HepG2 (cell line): ENCODE results near the gene ESYT3. TPM values are rescaled to one million over a fixed set of nuclear protein-coding genes. Genes with fewer than 3 reads are reported as not detected.

Source experiments
- BRD4 ChIP-seq: sonication (generic); formaldehyde crosslinking; IDR thresholded peaks from 2 replicates; pipeline ENCODE4 v1.4.0; 2020; ENCODE audit warnings: missing genetic modification reagents
- HNRNPLL ChIP-seq: fragments of 200-400 bp; formaldehyde crosslinking; IDR thresholded peaks from 2 replicates; pipeline ENCODE4 v1.6.1; 2017; ENCODE audit warnings: mild to moderate bottlenecking, low read depth, low read length; ENCODE audit not compliant: poor library complexity, severe bottlenecking
- MTF2 ChIP-seq: sonication (generic); formaldehyde crosslinking; IDR thresholded peaks from 2 replicates; pipeline ENCODE4 v1.5.0; 2020; ENCODE audit warnings: missing genetic modification reagents, borderline replicate concordance
- MXI1 ChIP-seq: IDR thresholded peaks from 3 replicates; pipeline ENCODE4 v1.6.1; 2012; ENCODE audit warnings: low read depth, low read length, inconsistent platforms, borderline replicate concordance
- PAX8 ChIP-seq: sonication (generic); formaldehyde crosslinking; IDR thresholded peaks from 2 replicates; pipeline ENCODE4 v1.8.0; 2022; ENCODE audit warnings: mild to moderate bottlenecking, missing genetic modification reagents, borderline replicate concordance
- PBX2 ChIP-seq: IDR thresholded peaks from 2 replicates; pipeline ENCODE4 v1.6.1; 2016; ENCODE audit warnings: control low read depth
- PHF5A ChIP-seq: IDR thresholded peaks from one replicate; pipeline ENCODE4 v1.6.1; 2018; ENCODE audit warnings: low read depth, missing genetic modification reagents; ENCODE audit not compliant: unreplicated experiment
- PREB ChIP-seq: sonication (generic); formaldehyde crosslinking; IDR thresholded peaks from 2 replicates; pipeline ENCODE4 v1.4.0; 2020; ENCODE audit warnings: missing genetic modification reagents
- SALL2 ChIP-seq: sonication (generic); formaldehyde crosslinking; IDR thresholded peaks from 2 replicates; pipeline ENCODE4 v1.8.1; 2023; ENCODE audit warnings: mild to moderate bottlenecking, missing genetic modification reagents, inconsistent platforms
- SP140L ChIP-seq: sonication (generic); formaldehyde crosslinking; IDR thresholded peaks from 2 replicates; pipeline ENCODE4 v1.4.0; 2020; ENCODE audit warnings: missing genetic modification reagents, borderline replicate concordance
- THAP11 ChIP-seq: IDR thresholded peaks from 2 replicates; pipeline ENCODE4 v1.6.1; 2016; ENCODE audit warnings: missing biosample characterization, missing genetic modification reagents
- ZNF33B ChIP-seq: sonication (generic); formaldehyde crosslinking; IDR thresholded peaks from 2 replicates; pipeline ENCODE4 v1.5.1; 2020; ENCODE audit warnings: mild to moderate bottlenecking, missing genetic modification reagents
- ZNF446 ChIP-seq: sonication (generic); formaldehyde crosslinking; IDR thresholded peaks from 2 replicates; pipeline ENCODE4 v1.5.0; 2020; ENCODE audit warnings: mild to moderate bottlenecking, missing genetic modification reagents
- ZSCAN31 ChIP-seq: sonication (generic); formaldehyde crosslinking; IDR thresholded peaks from 2 replicates; pipeline ENCODE4 v1.5.0; 2020; ENCODE audit warnings: low read depth, mild to moderate bottlenecking, missing genetic modification reagents
- polyA plus RNA-seq, 8 experiments: library from polyadenylated mRNA; depleted of rRNA in 3 of 8; stranded (reverse) in 7 of 8; unstranded in 1 of 8; fragments of >200 nt; fragmentation: Illumina TruSeq in 4 of 8; extraction: Trizol in 4 of 8; gene quantifications; 2 replicates each; pipeline versions ENCODE4 v1.2.1 to v1.2.3, GENCODE V29; 2011 to 2016; ENCODE audit warnings: low read depth in 4 of 8, missing spikeins in 1 of 8, mixed read lengths in 1 of 8; ENCODE audit not compliant: insufficient read depth in 1 of 8
- total RNA-seq, 5 experiments: library from RNA; depleted of rRNA; stranded (reverse); fragments of >200 nt; fragmentation: Illumina TruSeq; extraction: Trizol; gene quantifications; 2 replicates each; pipeline ENCODE4 v1.2.3, GENCODE V29; 2016; ENCODE audit warnings: low read depth in 1 of 5
- TF ChIP-seq, protein P1 (sequence below): sonication (generic); formaldehyde crosslinking; IDR thresholded peaks from 2 replicates; pipeline ENCODE4 v1.4.0; 2020; ENCODE audit warnings: missing genetic modification reagents
- TF ChIP-seq, protein P2 (sequence below): sonication (generic); formaldehyde crosslinking; IDR thresholded peaks from 2 replicates; pipeline ENCODE4 v1.9.0; 2021; ENCODE audit warnings: mild to moderate bottlenecking, missing genetic modification reagents

The ESYT3 gene
- total and polyA plus RNA-seq, 2 of the 13 experiments (the other 11 are each of a cell fraction or from before 2014, with no cell fraction given): 1.5 to 4.1 TPM

DNA sequence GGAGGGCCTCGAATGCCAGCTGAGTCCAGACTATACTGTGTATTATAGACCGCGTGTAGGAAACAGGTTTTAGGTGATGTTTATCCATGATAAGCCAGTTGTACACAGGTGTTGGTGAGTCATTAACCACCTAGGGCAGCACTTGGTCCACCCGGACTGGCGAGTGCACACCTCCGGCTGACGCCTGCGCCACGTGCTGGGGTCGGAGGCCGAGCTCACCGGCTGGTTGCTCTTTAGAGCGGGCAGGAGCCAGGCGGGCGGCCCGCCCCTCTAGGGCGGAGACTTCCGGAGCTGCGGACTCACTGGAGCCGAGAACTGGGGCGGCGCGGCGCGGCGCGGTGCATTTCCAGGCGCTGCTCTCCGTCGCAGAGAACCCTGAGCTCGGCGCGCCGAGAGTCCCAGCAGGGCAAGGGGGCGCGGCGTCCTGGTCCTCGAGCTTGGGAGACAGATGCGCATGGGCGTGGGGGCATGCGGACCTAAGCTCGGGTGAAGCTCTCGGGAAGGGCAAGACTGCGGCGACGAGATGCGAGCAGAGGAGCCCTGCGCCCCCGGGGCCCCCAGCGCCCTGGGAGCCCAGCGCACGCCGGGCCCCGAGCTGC is at the start of gene ESYT3 (continued):
- TF ChIP-seq PREB (CRISPR knock-in tag) (0 out of 2 replicates have a peak, but pooled peaks have one; percentile 30), MTF2 (CRISPR knock-in tag) (peak; percentile 43; the same call in 1 of the 2 replicates), MXI1 (peak; percentile 19; the same call in 1 of the 3 replicates), HNRNPLL (peak; percentile 64), THAP11 (CRISPR knock-in tag) (peak; percentile 77), PBX2 (CRISPR knock-in tag) (no peak), PHF5A (CRISPR knock-in tag) (no peak), ZNF33B (CRISPR knock-in tag) (peak; percentile 95; the same call in 1 of the 2 replicates), SALL2 (peak; percentile 89), SP140L (0 out of 2 replicates have a peak, but pooled peaks have one; percentile 64), PAX8 (0 out of 2 replicates have a peak, but pooled peaks have one; percentile 57), ZNF446 (CRISPR knock-in tag) (peak; percentile 87; the same call in 1 of the 2 replicates), ZSCAN31 (CRISPR knock-in tag) (peak; percentile 93), BRD4 (peak; percentile 53; the same call in 1 of the 2 replicates)
- TF ChIP-seq, protein P1, sequence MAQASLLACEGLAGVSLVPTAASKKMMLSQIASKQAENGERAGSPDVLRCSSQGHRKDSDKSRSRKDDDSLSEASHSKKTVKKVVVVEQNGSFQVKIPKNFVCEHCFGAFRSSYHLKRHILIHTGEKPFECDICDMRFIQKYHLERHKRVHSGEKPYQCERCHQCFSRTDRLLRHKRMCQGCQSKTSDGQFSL (CRISPR knock-in tag): no peak; the same call in 1 of the 2 replicates
- TF ChIP-seq, protein P2, sequence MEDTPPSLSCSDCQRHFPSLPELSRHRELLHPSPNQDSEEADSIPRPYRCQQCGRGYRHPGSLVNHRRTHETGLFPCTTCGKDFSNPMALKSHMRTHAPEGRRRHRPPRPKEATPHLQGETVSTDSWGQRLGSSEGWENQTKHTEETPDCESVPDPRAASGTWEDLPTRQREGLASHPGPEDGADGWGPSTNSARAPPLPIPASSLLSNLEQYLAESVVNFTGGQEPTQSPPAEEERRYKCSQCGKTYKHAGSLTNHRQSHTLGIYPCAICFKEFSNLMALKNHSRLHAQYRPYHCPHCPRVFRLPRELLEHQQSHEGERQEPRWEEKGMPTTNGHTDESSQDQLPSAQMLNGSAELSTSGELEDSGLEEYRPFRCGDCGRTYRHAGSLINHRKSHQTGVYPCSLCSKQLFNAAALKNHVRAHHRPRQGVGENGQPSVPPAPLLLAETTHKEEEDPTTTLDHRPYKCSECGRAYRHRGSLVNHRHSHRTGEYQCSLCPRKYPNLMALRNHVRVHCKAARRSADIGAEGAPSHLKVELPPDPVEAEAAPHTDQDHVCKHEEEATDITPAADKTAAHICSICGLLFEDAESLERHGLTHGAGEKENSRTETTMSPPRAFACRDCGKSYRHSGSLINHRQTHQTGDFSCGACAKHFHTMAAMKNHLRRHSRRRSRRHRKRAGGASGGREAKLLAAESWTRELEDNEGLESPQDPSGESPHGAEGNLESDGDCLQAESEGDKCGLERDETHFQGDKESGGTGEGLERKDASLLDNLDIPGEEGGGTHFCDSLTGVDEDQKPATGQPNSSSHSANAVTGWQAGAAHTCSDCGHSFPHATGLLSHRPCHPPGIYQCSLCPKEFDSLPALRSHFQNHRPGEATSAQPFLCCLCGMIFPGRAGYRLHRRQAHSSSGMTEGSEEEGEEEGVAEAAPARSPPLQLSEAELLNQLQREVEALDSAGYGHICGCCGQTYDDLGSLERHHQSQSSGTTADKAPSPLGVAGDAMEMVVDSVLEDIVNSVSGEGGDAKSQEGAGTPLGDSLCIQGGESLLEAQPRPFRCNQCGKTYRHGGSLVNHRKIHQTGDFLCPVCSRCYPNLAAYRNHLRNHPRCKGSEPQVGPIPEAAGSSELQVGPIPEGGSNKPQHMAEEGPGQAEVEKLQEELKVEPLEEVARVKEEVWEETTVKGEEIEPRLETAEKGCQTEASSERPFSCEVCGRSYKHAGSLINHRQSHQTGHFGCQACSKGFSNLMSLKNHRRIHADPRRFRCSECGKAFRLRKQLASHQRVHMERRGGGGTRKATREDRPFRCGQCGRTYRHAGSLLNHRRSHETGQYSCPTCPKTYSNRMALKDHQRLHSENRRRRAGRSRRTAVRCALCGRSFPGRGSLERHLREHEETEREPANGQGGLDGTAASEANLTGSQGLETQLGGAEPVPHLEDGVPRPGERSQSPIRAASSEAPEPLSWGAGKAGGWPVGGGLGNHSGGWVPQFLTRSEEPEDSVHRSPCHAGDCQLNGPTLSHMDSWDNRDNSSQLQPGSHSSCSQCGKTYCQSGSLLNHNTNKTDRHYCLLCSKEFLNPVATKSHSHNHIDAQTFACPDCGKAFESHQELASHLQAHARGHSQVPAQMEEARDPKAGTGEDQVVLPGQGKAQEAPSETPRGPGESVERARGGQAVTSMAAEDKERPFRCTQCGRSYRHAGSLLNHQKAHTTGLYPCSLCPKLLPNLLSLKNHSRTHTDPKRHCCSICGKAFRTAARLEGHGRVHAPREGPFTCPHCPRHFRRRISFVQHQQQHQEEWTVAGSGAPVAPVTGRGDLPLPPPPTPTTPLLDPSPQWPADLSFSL (CRISPR knock-in tag): no peak; the same call in 1 of the 2 replicates
